ENCODE data around the gene FRRS1L. TPM values are rescaled to one million over a fixed set of nuclear protein-coding genes. Genes with fewer than 3 reads are reported as not detected.

The FRRS1L gene
- total and polyA plus RNA-seq, 10 donors: under 0.01 to 0.03 TPM; not detected in 8

- Histone ChIP-seq H3K9me3 (no peaks in the 10 kb centered on the region), H3K27ac (peak overlapping the region in 2 of 8 donors; percentile 92 to 96), H3K27me3 (replicated peaks in 1 of 7) (no peaks in the 10 kb centered on the region), H3K4me1 (peaks cover 19 to 49% (median 44%) of the 10 kb centered on the region in 6 donors), H3K4me3 (peak overlapping the region in 4 of 8 donors; percentile 90 to 99 (median 94)), H3K36me3 (no peaks in the 10 kb centered on the region)
- TF ChIP-seq CTCF (IDR thresholded peaks at IDR 0.05 in 8 of 11, conservative IDR thresholded peaks at IDR 0.05 in 3 of 11): peak in 1 of 11 experiments; percentile 22
- no peak for TF ChIP-seq POLR2A (IDR thresholded peaks at IDR 0.05)
- TF ChIP-seq POLR2AphosphoS5 (IDR thresholded peaks at IDR 0.05): no peak
- no peak for DNase-seq
- intact Hi-C loops (cut with DNase I; ENCODE audit: low total_unique reads): no loop called here
- 36 to 41% (median 39%) methylated on average over 13 of the region's 13 CpGs for WGBS, 5 donors
Observed at GRCh38 chr9:109120204-109120789, 46.8 kb downstream of the FRRS1L start.

GRCh38 chr9:109119439-109120203 lies 47.4 kb downstream of the FRRS1L start, which contains the start of gene TMEM245:
Gene TMEM245, minus strand, starts transcription at chr9:109119947. Its CDS starts 34 bp downstream, at chr9:109119913.
- H3K27me3 ChIP-seq (replicated peaks in 1 of 7): no peaks in the 10 kb centered on the region
- 0 to 1% (median 0%) methylated on average over 40 to 88 of the region's 88 CpGs for WGBS, 5 donors
- H3K9me3 ChIP-seq: no peaks in the 10 kb centered on the region
- peak within 1 kb of the TSS; percentile 76 to 99 (median 92) for H3K4me3 ChIP-seq
- H3K36me3 ChIP-seq: no peaks in the 10 kb centered on the region
- H3K27ac ChIP-seq: peak within 1 kb of the TSS; percentile 75 to 97 (median 92)
- DNase-seq: peak; percentile 97
- TF ChIP-seq POLR2AphosphoS5 (IDR thresholded peaks at IDR 0.05) (peak; percentile 94 to 95 (median 94)), POLR2A (IDR thresholded peaks at IDR 0.05) (peak in 1 of 3 donors; percentile 72), CTCF (IDR thresholded peaks at IDR 0.05 in 8 of 11, conservative IDR thresholded peaks at IDR 0.05 in 3 of 11) (peak in 3 of 11 experiments; percentile 33 to 38 (median 38))
- H3K4me1 ChIP-seq: peaks cover 20 to 56% (median 49%) of the 10 kb centered on the region in 6 donors
- intact Hi-C loops (cut with DNase I; ENCODE audit: low total_unique reads): no loop called here

DNA sequence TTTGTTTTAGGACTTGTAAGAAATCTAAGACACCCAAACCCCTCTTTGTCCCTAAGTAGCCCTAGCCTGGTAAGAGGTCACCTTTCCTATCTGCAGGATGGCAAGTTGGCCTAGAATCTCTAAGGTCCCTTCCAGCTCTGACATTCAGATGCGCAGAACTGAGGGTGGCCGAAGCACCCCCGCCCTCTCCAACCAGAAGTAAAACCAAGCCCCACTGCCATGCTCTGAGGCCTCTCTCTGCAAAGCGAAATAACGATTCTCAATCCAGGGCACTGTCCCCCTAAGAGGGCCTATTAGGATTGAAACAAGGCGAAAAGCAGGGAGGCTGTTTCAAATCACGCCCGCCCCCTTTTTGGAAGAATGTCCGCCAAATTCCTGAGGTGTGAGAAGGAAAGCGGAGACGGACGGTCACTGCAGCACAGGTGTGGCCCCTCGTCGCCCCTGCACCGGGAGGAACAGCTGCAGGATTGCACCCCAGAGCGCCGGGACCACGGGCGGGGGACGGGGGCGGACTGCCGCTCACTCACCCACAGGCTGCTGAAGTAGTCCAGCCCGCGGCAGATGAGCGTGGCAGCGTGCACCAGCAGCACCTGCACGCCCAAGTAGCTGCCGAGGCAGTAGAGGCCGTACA lies 48.1 kb downstream of the FRRS1L start:
- H3K4me3 ChIP-seq: peak overlapping the region; percentile 76 to 99 (median 92)
- H3K4me1 ChIP-seq: peaks cover 27 to 63% (median 56%) of the 10 kb centered on the region in 6 donors
- H3K27ac ChIP-seq: peak overlapping the region; percentile 75 to 97 (median 92)
- intact Hi-C loops (cut with DNase I; ENCODE audit: low total_unique reads): no loop called here
- H3K27me3 ChIP-seq (replicated peaks in 1 of 7): no peaks in the 10 kb centered on the region
- H3K9me3 ChIP-seq: no peaks in the 10 kb centered on the region
- TF ChIP-seq POLR2A (IDR thresholded peaks at IDR 0.05): no peak
- TF ChIP-seq CTCF (IDR thresholded peaks at IDR 0.05 in 8 of 11, conservative IDR thresholded peaks at IDR 0.05 in 3 of 11): no peak
- TF ChIP-seq POLR2AphosphoS5 (IDR thresholded peaks at IDR 0.05): no peak
- WGBS, 5 donors: 0 to 1% (median 1%) methylated on average over 14 to 29 of the region's 29 CpGs
- DNase-seq: no peak
- no peaks in the 10 kb centered on the region for H3K36me3 ChIP-seq

Measured in spleen (tissue), 11 donors.